ENCODE results near the gene GPSM1.

Gene GPSM1

GRCh38 chr9:136361754-136362449 lies 34.6 kb downstream of the GPSM1 start:
- no peak for DNase-seq (ENCODE audit: low read depth in 2 of 2)

- DNase-seq (ENCODE audit: low read depth in 2 of 2), result no peak
Measured at GRCh38 chr9:136362450-136362784, 35.1 kb downstream of the GPSM1 start.

GRCh38 chr9:136363106-136363948 lies 36.0 kb downstream of the GPSM1 start, which contains the start of gene DNLZ:
Gene DNLZ, minus strand, starts transcription at chr9:136363744. Its CDS starts 30 bp downstream, at chr9:136363714.
- peak; percentile 97 to 98 for DNase-seq (ENCODE audit: low read depth in 2 of 2)

GRCh38 chr9:136363949-136364748 lies 36.8 kb downstream of the GPSM1 start:
- no peak for DNase-seq (ENCODE audit: low read depth in 2 of 2)

- no peak for DNase-seq (ENCODE audit: low read depth in 2 of 2)
Measured at GRCh38 chr9:136364942-136365774, 37.8 kb downstream of the GPSM1 start.

- no peak for DNase-seq (ENCODE audit: low read depth in 2 of 2)
Measured at GRCh38 chr9:136365775-136366222, 38.5 kb downstream of the GPSM1 start.

GRCh38 chr9:136366826-136367225 lies 39.5 kb downstream of the GPSM1 start:
- DNase-seq (ENCODE audit: low read depth in 2 of 2), result no peak

GRCh38 chr9:136367296-136368145 lies 40.2 kb downstream of the GPSM1 start:
- DNase-seq (ENCODE audit: low read depth in 2 of 2), result no peak

- no peak for DNase-seq (ENCODE audit: low read depth in 2 of 2)
Measured at GRCh38 chr9:136368190-136368589, 40.9 kb downstream of the GPSM1 start.

- DNase-seq (ENCODE audit: low read depth in 2 of 2), result no peak
Measured at GRCh38 chr9:136370037-136370436, 42.7 kb downstream of the GPSM1 start.

- DNase-seq (ENCODE audit: low read depth in 2 of 2), result no peak
Measured at GRCh38 chr9:136370687-136371532, 43.6 kb downstream of the GPSM1 start.

GRCh38 chr9:136371533-136371880 lies 44.2 kb downstream of the GPSM1 start:
- DNase-seq (ENCODE audit: low read depth in 2 of 2), result no peak

- DNase-seq (ENCODE audit: low read depth in 2 of 2), result no peak
Measured at GRCh38 chr9:136372006-136372405, 44.7 kb downstream of the GPSM1 start.

GRCh38 chr9:136372561-136373299 lies 45.4 kb downstream of the GPSM1 start:
- no peak for DNase-seq (ENCODE audit: low read depth in 2 of 2)

GRCh38 chr9:136373300-136374182 lies 46.2 kb downstream of the GPSM1 start, which contains the start of gene CARD9:
Gene CARD9, minus strand, starts transcription at chr9:136373669. Its CDS starts 1,591 bp downstream, at chr9:136372078.
- DNase-seq (ENCODE audit: low read depth in 2 of 2), result no peak

- no peak for DNase-seq (ENCODE audit: low read depth in 2 of 2)
Measured at GRCh38 chr9:136374183-136374575, 46.8 kb downstream of the GPSM1 start.

GRCh38 chr9:136375096-136375495 lies 47.8 kb downstream of the GPSM1 start:
- DNase-seq (ENCODE audit: low read depth in 2 of 2), result no peak

GRCh38 chr9:136376457-136376856 lies 49.1 kb downstream of the GPSM1 start:
- no peak for DNase-seq (ENCODE audit: low read depth in 2 of 2)

Data from stimulated activated CD8-positive, alpha-beta memory T cell treated with anti-CD3 and anti-CD28 coated beads, Interleukin-2, amount 100 ng/mL, for 48 hours (primary cell).